ENCODE data around the gene LSM14A.
"Not testable (repeated sequence)": the region's sequence is repeated elsewhere in the genome, so short reads cannot be mapped to it uniquely, and the experiment has no call there.

Gene LSM14A

DNA sequence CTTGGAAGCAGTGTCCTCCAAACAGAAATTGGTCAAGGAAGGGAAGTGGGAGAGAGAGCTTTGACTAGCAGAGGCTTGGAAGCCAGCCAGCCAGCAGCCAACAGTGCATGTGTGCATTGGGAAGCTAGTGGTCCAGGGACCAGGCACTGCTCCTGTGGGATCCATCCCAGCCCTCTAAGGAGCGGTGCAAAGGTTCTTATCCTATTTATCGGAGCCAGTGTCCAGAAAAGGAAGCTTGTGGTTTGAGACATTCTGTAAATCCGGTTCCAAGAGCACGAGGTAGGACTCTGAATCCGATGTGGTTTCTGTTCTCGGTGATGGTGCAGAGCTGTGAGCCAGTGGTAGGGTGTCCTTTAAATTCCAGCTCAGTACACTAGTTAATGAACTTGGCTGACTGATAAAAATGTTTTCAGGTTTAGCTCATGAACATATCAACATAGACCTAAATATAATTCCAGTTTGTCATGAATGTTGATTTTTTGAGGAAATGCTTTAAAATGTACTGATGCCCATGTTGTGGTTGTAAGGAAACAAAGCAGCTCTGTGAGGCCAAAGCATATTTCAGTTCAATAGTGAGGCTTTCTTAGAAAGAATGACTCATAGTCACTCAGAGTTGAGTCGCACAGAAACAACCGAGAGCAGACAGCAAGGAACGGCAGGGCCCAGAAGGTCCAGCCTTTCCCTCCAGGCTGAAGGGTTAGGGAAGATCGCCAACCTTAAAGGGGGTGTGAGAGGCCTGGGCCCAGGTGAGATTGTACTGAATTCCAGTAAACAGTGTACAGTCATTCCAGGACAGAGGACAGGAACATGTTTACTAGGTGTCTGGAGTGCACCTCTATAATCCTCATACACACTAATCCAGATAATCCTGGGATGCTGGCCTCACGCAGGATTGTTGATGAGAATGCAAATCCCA is 60.5 kb downstream of the LSM14A start:
- peak; percentile 73 for DNase-seq

DNA sequence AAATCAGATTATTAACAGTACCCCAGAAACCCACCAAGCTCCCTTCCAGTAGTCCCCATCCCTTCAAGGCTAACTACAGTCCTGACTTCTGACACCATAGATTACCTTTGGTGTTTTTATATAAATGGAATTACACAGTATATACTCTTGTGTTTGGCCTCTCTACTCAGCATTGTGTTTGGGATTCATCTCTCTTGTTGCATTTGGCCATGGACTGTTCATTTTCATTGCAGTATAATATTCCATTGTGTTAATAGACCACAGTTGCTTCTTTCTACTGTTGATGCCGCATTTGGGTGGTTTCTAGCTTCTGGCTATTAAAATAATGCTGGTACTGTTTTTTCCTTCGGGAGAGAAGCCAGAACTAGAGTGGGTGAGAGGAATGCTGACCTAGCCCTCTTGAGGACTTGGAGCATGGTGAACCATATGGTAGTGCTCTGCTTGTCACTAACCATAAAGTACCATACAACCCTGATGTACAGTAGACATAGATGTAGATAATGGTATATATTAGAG is 63.2 kb downstream of the LSM14A start:
- no peak for DNase-seq

DNA sequence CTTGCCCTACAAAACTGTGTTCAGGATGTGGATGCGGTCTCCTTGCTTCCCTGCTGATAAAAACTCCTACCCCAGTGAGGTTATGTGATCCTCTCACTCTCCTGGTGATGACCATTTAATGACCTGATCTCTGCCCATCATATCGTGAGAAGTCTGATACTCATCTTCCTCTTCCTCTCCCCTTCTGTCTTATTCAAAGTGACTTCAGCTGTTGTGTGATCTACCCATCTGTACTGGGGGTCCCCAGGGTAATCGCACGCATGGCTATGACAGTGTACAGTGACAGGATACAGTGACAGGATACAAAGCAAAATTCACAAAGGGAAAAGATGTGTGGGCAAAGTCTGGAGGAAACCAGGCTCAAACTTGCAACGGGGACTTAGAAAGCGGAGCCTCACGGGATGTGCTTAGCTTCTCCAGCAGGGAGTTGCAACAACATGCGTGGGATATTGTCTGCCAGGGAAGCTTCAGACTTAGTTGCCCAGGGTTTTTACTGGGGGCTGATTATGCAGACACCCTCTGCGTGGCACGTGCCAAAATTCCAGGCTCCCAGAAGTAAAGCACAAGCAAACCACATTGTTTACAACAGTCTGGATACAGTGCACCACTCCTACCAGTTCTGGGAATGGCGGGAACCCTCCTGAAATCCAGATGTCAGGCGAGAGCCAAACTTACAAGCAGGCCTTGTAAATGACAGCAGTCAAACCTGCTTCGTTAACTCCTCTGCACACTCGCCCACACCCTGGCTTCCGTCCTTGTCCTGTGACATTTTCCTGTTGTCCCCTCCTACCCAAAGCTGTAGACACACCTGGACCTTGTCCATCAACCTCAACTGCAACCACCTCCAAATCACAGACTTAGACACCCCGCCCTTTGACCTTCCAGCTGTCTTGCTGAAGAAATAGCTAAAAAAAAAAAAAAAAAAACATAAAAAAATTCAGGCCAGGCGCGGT is 64.0 kb downstream of the LSM14A start:
- DNase-seq: no peak

DNA sequence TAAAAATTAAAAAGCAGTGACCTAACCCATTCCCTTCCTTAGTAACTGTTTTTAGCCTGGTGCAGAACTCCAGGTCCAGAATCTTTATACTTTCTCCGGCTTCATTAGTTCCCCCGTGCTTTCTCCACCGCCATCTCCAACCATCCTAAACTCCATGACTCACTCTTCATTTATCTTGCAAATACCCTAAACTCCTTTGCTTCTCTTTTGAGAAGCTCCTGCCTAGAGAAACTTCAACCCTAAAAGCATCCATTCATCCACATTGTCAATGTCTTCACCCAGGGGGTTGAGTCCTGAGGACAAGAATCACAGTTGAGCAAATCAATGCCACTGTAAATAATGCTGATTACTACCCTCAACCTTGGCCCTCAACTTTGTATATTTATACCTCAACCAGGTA is 65.0 kb downstream of the LSM14A start:
- no peak for DNase-seq

DNA sequence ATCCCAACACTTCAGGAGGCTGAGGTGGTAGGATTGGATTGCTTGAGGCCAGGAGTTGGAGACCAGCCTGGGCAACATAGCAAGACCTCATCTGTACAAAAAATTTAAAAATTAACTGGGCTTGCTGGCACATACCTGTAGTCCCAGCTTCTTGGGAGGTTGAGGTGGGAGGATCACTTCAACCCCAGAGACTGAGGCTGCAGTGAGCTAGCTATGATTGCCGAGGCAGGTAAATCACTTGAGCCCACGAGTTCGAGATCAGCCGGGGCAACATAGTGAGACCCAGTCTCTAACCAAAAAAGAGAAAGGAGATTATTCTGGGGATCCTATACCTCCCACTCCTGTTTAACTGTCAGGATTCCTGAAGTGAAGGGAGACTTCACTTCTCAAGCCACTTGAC is 65.6 kb downstream of the LSM14A start:
- DNase-seq: no peak

DNA sequence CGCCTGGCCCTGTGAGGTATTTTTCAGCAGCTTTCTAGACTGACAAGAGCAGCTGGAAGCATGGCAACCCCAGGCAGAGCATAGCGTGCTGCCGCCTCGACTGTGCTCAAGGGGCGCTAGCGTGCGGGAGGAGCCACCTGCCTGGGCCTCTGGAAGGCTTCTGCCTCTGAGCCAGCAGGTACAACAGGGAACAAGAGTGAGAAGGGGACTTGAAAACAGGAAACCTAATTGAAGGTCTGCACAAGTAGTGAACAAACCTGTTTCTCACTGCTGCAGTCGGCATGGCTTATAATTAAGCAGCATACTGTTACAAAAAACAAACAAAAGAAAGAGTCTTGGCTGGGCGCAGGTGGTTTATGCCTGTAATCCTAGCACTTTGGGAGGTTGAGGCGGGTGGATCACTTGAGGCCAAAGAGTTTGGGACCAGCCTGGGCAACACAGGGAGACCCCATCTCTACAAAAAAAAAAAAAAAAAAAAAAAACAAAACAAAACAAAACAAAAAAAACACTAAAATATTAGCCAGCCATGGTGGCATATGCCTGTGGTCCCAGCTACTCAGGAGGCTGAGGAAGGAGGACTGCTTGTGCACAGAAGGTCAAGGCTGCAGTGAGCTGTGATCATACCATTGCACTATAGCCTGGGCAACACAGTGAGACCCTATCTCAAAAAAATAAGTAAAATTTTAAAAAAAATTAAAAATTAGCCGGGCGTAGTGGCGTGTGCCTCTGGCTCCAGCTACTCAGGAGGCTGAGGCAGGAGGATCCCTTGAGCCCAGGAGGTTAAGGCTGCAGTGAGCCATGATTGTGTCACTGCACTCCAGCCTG is 69.4 kb downstream of the LSM14A start:
- DNase-seq: no peak

DNA sequence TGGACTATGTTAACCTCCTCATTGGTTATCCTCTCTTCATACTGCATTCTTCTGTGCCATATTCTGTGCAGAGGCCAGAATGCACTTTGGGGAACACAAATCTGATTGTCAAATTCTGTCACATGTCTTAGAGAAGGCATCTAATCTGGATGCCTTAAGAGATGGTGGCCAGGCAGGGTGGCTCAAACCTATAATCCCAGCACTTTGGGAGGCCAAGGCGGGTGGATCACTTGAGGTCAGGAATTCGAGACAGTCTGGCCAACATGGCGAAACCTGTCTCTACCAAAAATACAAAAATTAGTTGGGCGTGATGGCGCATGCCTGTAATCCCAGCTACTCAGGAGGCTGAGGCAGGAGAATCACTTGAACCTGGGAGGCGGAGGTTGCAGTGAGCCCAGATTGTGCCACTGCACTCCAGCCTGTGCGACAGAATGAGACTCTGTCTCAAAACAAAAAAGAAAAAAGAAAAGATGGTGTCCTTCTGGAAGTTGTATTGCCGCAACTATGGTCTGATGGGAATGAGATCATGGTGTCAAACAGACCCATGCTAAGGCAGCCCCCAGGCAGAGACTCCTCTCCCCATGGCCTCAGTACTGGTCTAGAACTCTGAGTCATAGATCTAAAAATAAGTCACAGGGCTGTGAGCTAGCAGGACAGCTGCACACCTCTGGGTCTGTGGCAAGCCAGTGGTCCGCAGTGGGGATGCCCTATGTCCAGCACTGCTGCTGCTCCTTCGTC is 71.0 kb downstream of the LSM14A start:
- not testable (repeated sequence) for DNase-seq

DNA sequence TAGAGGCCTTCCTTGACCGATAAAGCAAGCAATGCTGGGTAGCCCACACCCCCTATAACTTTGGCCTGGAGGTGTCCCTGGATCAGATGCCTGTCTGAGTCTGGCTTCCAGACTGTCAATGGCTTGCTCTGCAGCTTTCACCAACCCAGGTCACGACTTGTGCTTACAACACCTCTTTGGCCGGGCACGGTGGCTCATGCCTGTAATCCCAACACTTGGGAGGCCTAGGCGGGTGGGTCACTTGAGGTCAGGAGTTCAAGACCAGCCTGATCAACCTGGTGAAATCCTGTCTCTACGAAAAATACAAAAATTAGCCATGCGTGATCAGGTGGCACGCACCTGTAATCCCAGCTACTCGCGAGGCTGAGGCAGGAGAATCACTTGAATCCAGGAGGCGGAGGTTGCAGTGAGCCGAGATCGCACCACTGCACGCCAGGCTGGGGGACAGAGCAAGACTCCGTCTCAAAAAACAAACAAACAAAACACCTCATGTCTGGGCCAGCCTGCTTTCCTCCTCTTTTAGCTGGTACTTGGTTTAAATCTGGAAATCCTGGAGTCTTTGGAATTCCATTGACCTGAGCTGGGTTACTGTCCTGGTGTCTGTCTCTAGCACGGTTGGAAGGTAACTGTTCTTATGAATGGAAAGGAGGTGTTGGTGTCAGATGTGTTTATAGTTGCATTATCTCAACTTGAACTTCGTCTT is 71.7 kb downstream of the LSM14A start:
- DNase-seq: no peak

DNA sequence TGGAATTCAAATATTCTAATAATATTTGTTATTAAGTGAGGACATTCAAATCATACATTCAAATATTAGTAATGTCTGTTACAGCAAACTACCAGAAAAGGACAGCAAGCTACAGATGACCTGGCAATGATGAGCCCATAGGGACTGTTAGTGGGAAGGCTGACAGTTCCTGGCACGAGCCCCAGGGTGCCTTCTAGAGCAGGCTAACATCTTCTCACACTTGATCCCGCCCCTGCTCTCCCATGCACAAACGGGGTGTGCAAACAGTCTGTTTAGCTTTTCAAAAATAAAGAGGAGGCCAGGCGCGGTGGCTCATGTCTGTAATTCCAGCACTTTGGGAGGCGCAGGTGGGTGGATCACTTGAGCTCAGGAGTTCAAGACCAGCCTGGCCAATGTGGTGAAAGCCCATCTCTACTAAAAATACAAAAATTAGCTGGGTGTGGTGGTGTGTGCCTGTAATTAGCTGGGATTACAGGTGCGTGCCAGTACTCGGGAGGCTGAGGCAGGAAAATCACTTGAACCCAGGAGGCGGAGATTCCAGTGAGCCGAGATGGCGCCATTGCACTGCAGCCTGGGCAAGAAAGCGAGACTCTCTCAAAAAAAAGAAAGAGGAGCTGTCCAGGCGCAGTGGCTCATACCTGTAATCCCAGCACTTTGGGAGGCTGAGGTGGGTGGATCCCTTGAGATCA is 72.5 kb downstream of the LSM14A start:
- DNase-seq: no peak

DNA sequence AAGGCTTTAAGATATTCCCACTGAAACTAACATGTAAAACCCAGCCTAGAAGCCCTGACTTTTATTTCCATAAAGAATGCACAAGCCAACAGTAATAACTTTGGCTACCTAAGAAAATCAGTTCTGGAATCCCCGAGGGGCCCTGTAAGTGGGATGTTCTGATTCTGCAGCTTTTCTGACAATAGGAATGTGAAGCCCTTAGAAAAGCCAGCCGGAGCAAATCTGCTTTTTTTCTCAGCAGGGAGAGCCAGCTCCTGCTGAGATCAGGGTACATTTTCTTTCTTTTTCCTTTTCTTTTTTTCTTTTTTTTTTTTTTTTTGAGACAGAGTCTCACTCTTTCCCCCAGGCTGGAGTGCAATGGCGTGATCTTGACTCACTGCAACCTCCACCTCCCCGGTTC is 74.0 kb downstream of the LSM14A start:
- DNase-seq: no peak

DNA sequence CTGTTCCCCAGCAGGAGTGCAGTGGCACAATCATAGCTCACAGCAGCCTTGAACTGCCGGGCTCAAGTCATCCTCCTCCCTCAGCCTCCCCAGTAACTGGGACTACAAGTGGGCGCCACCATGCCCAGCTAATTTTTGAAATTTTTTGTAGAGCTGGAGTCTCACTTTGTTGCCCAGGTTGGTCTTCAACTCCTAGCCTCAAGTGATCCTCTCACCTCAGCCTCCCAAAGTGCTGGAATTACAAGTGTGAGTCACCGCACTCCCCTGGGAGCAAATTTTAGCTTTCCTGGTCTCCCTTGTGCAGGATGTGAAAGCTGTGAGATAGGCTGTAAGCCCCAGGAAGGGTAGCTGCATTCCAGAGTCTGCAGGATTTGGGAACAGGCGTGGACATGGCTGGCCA is 76.6 kb downstream of the LSM14A start:
- no peak for DNase-seq

DNA sequence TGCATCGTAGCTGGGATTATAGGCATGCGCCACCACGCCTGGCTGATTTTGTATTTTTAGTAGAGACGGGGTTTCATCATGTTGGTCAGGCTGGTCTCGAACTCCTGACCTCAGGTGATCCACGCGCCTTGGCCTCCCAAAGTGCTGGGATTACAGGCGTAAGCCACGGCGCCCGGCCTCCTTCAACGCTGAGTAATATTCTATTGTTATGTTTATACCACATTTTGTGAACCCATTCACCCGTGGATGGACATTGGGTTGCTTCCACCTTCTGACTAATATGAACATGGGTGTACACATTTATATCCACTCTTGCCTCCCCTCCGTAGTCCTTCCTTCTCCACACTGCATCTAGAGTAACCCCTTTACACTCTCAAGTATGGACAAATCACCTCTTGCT is 80.9 kb downstream of the LSM14A start:
- DNase-seq: not testable (repeated sequence)

DNA sequence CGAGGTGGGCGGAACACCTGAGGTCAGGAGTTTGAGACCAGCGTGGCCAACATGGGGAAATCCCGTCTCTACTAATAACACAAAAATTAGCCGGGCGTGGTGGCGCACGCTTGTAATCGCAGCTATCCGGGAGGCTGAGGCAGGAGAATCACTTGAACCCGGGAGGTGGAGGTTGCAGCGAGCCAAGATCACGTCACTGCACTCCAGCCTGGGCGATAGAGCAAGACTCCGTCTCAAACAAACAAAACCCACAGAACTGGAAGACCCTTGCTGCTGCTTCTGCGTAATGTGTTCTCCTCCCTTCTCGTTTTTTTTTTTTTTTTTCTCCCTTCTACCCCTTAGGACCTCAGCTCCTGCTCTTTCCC is 81.4 kb downstream of the LSM14A start:
- not testable (repeated sequence) for DNase-seq

DNA sequence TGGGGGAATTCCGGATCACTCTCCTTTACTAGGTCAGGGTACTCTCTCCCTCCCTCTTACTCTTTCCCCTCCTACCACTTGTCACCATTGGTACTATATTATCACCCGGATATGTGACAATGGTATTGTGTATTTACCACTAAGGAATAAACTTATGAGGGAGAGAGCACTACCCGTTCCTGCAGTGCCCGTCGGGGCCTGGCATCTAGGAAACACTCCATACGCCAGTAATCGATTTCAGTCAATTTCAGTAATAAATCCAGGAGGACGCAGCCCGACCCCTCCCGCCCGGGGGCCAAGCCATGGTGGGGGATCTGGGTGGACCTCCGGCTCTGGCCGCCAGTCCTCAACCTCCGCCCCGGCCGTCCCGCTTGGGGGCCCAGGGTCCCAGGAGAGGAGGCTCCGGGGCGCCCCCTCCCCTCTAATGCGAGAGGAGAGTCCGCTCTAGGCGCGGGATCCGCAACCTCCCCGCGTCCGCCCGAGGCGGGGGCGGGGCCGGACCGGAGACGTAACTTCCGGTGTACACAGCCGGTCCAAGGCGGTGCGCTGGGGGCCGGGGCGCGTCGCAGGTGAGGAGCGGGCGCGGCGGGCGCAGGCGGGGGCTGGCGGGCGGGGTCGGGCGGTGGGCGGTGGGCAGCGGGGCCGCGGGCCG is 81.9 kb downstream of the LSM14A start, which contains the start of gene GARRE1:
Gene GARRE1, plus strand, starts transcription at position 509 of the 652 bp plus-strand sequence. CDS start 45,920 bp downstream, outside the sequence.
- peak; percentile 75 for DNase-seq

DNA sequence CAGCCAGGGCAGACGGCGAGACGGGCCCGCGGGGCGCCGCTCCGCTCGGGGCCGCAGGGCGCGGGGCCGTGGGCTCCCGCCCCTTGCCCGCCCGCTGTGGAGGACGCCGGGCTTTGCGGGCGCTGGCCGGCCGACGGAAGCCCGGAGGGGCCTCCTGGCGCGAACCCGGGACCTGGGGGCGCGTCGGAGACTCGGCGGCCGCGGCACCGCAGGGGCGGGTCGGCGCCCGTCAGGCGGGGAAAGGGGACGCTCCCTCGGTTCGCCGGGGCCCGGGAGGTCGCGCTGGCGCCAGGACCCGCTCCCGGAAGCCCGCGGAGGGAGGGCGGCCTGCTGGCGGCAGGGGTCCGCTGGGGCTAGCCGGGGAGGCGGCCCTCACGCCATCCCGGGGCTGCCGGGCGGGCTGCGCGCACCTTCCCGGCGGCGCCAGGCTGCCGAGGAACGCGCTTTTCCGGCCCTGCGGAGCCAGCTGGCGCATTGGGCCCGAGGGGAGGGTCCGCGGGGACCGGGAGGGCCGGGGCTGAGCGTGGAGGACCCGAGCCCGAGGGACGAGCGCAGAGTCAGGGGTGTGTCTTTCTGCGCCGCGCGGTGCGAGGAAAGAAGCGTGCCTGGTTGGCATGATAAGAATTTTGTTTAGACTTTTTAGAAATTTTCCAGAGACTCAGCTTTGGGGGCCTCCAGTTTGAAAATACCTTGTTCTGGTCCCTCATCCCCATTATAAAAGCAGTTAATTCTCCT is 82.6 kb downstream of the LSM14A start:
- peak; percentile 40 for DNase-seq

DNA sequence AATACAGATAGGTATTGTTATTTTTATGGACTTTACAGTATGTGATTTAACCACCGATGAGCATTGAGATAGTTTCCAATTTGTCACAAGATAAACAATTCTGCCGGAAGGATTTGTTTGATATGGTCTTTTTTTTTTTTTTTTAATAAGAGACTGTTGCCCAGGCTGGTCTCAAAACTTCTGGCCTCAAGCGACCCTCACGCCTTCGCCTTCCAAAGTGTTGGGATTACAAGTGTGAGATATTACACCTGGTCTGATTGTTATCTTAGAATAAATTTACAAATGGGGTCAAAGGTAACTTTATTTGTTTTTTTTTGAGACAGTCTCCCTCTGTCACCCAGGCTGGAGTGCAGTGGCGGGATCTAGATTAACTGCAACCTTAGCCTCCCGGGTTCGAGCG is 83.2 kb downstream of the LSM14A start:
- DNase-seq: no peak

DNA sequence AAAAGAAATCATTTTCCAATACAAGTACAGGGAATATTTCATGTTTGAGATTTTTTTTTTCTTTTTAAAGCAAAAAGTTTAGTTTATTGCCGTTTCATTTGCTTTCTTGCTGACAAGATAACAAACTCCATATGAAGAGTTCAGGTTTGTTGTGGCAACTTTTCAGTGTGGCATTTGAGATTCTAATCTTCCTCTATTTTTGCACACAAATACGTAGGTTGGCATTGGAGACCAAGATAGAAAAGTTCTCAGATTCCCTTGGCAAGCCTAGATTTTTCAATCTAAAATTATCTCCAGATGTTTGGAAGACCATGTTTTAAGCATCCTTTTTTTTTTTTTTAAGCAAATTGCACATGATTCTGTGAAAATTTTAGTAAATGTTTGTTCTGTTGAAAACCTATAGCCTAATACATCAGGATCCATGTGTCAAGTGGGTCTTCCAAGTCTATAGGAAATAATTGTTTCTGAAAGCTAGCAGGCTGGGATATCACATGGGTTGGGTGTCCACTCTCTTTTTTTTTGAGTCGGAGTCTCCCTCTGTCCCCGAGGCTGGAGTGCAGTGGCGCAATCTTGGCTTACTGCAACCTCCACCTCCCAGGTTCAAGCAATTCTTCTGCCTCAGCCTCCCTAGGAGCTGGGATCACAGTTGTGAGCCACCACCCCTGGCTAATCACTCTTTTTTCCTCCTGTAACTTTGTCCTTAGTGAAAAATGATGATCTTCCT is 84.7 kb downstream of the LSM14A start:
- DNase-seq: no peak

DNA sequence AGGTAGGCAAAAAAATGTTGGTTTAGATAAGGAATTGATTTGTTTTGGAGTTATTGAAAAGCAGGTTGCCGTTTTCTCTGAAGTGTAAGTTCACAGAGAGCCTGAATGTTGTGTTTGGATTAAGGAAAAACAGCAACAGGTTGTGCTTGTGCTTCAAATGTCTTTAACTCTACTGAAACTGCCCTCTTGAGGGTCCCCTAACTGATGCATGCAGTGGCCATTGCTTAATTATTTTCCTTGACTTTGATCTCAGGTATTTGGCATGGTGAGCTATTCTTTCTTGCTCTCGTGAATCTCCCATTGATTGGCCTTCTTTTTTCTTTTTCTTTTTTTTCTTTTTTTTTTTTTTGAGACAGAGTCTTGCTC is 85.2 kb downstream of the LSM14A start:
- no peak for DNase-seq
